ENCODE data around the gene RPL15.

DNA sequence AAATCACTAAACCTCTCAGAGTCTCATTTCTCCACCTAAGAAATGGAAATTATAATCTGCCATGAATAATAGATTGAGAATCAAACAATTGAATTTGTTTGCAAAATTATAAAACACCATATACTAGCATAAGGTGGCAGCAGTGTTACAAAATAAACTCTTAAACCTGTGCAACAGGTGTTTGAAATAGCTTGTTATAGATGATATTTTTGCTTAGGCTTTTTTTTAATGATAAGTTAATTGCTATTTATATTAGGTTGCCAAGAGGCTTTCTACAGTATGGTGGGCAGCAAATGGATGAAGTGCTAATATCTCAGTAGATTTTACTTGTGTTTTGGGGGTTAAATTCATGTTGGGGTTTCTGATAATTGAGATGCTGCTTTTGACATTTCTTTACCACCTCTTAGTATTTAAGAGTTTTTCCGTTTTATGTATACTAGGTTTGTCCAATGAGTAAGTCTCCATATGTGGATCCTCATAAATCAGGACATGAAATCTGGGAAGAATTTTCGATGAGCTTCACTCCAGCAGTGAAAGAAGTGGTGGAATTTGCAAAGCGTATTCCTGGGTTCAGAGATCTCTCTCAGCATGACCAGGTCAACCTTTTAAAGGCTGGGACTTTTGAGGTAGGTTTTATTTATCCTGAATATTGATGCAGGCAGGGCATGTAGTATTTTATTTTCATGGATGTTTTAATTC, 47.8 kb downstream of the RPL15 start:
- TF ChIP-seq, protein P1, sequence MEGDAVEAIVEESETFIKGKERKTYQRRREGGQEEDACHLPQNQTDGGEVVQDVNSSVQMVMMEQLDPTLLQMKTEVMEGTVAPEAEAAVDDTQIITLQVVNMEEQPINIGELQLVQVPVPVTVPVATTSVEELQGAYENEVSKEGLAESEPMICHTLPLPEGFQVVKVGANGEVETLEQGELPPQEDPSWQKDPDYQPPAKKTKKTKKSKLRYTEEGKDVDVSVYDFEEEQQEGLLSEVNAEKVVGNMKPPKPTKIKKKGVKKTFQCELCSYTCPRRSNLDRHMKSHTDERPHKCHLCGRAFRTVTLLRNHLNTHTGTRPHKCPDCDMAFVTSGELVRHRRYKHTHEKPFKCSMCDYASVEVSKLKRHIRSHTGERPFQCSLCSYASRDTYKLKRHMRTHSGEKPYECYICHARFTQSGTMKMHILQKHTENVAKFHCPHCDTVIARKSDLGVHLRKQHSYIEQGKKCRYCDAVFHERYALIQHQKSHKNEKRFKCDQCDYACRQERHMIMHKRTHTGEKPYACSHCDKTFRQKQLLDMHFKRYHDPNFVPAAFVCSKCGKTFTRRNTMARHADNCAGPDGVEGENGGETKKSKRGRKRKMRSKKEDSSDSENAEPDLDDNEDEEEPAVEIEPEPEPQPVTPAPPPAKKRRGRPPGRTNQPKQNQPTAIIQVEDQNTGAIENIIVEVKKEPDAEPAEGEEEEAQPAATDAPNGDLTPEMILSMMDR (IDR thresholded peaks at IDR 0.05): no peak
- TF ChIP-seq POLR2A (IDR thresholded peaks at IDR 0.05): no peak
